GM10266 (cell line): Measurements from ENCODE around the gene LRRC74A.

Experiments used
- DNase-seq: peaks from one replicate; pipeline ENCODE4 v3.0.0; 2012; ENCODE audit errors: extremely low spot score
- CTCF ChIP-seq: IDR thresholded peaks from 2 replicates; pipeline ENCODE4 v1.5.1; 2012; ENCODE audit warnings: mild to moderate bottlenecking, low read depth; ENCODE audit not compliant: control insufficient read depth, insufficient read depth; ENCODE audit errors: missing control alignments

Gene LRRC74A

GRCh38 chr14:76820700-76821099 is 5.5 kb upstream of the LRRC74A start:
- TF ChIP-seq CTCF = no peak
- DNase-seq = no peak

- DNase-seq = no peak
- TF ChIP-seq CTCF = no peak
Measured at GRCh38 chr14:76827696-76828296, 1.6 kb downstream of the LRRC74A start.

GRCh38 chr14:76828339-76829012 is 2.3 kb downstream of the LRRC74A start:
- no peak for DNase-seq
- no peak for TF ChIP-seq CTCF

GRCh38 chr14:76829013-76829365 is 2.8 kb downstream of the LRRC74A start:
- TF ChIP-seq CTCF = no peak
- no peak for DNase-seq

GRCh38 chr14:76829650-76830421 is 3.6 kb downstream of the LRRC74A start:
- DNase-seq = no peak
- TF ChIP-seq CTCF = no peak

- DNase-seq = no peak
- TF ChIP-seq CTCF = no peak
Measured at GRCh38 chr14:76830556-76830955, 4.3 kb downstream of the LRRC74A start.

GRCh38 chr14:76832503-76832988 is 6.3 kb downstream of the LRRC74A start:
- TF ChIP-seq CTCF = no peak
- no peak for DNase-seq
